HG03460 (cell line): ENCODE data around the gene TNFRSF8.

Experiments used
- ATAC-seq: cut with Tn5 transposase; IDR thresholded peaks from one replicate; pipeline ENCODE4 v1.9.1; 2021; ENCODE audit not compliant: unreplicated experiment

The TNFRSF8 gene

GRCh38 chr1:12185918-12186678 is 123.0 kb downstream of the TNFRSF8 start:
- no peak for ATAC-seq

- ATAC-seq, result no peak
Observed at GRCh38 chr1:12186679-12186985, 123.5 kb downstream of the TNFRSF8 start.

GRCh38 chr1:12188115-12188514 is 125.0 kb downstream of the TNFRSF8 start:
- ATAC-seq, result no peak

GRCh38 chr1:12188657-12189327 is 125.7 kb downstream of the TNFRSF8 start:
- no peak for ATAC-seq

- ATAC-seq, result no peak
Observed at GRCh38 chr1:12189328-12189682, 126.2 kb downstream of the TNFRSF8 start.

- ATAC-seq, result no peak
Observed at GRCh38 chr1:12191242-12192032, 128.3 kb downstream of the TNFRSF8 start.
